GM23338 (cell line): ENCODE data around the gene DPP10. TPM values are rescaled to one million over a fixed set of nuclear protein-coding genes. Genes with fewer than 3 reads are reported as not detected.

Experiments used
- ATAC-seq: fragments of 200-7000 bp; cut with Tn5 transposase; 3 replicates; pipeline ENCODE4 v1.9.1; 2020
- DNase-seq: peaks from one replicate; pipeline ENCODE4 v3.0.0-alpha.2; 2015; ENCODE audit warnings: low spot score
- H2AFZ ChIP-seq: fragments of 200-600 bp; sonication (generic); 2 replicates; pipeline ENCODE4 v1.8.0; 2016; ENCODE audit warnings: antibody characterized with exemption, mild to moderate bottlenecking, moderate library complexity
- H3F3A ChIP-seq: fragments of 200-600 bp; sonication (generic); replicated peaks from 2 replicates; pipeline ENCODE4 v1.8.0; 2017; ENCODE audit warnings: antibody characterized with exemption, mixed run types, low read depth
- H3K27ac ChIP-seq: fragments of 200-600 bp; sonication (generic); 2 replicates; pipeline ENCODE4 v1.6.1; 2016; ENCODE audit warnings: low read depth
- H3K27me3 ChIP-seq: fragments of 200-600 bp; sonication (generic); 2 replicates; pipeline ENCODE4 v1.8.0; 2016; ENCODE audit warnings: mild to moderate bottlenecking, mixed run types, moderate library complexity; ENCODE audit not compliant: insufficient read depth
- H3K36me3 ChIP-seq: fragments of 200-600 bp; sonication (generic); 2 replicates; pipeline ENCODE4 v1.8.0; 2016; ENCODE audit warnings: mild to moderate bottlenecking; ENCODE audit not compliant: insufficient read depth
- H3K4me1 ChIP-seq: fragments of 200-600 bp; sonication (generic); 2 replicates; pipeline ENCODE4 v1.8.0; 2016; ENCODE audit warnings: mild to moderate bottlenecking, moderate library complexity; ENCODE audit not compliant: insufficient read depth
- H3K4me2 ChIP-seq: fragments of 200-600 bp; sonication (generic); 2 replicates; pipeline ENCODE4 v1.7.1; 2017; ENCODE audit warnings: mixed run types
- H3K4me3 ChIP-seq: fragments of 200-600 bp; sonication (generic); 2 replicates; pipeline ENCODE4 v1.6.1; 2016; ENCODE audit warnings: mixed run types
- H3K79me2 ChIP-seq: fragments of 200-600 bp; sonication (generic); replicated peaks from 2 replicates; pipeline ENCODE4 v1.8.0; 2017; ENCODE audit warnings: mild to moderate bottlenecking; ENCODE audit not compliant: insufficient read depth
- H3K9me2 ChIP-seq: fragments of 200-600 bp; sonication (generic); 2 replicates; pipeline ENCODE4 v1.8.0; 2017; ENCODE audit not compliant: insufficient read depth
- H4K20me1 ChIP-seq: fragments of 200-600 bp; sonication (generic); replicated peaks from 2 replicates; pipeline ENCODE4 v1.8.0; 2017; ENCODE audit warnings: mild to moderate bottlenecking; ENCODE audit not compliant: insufficient read depth
- H3K27ac Mint-ChIP-seq: 2 replicates; pipeline ENCODE4 v1.8.0; 2020; ENCODE audit warnings: inconsistent platforms, mild to moderate bottlenecking, moderate library complexity, mixed read lengths
- H3K27me3 Mint-ChIP-seq: 3 replicates; pipeline ENCODE4 v1.8.0; 2022; ENCODE audit warnings: low read depth, mild to moderate bottlenecking, moderate library complexity, mixed read lengths, inconsistent platforms; ENCODE audit not compliant: insufficient read depth, poor library complexity
- H3K36me3 Mint-ChIP-seq: 3 replicates; pipeline ENCODE4 v1.8.0; 2021; ENCODE audit warnings: low read depth, mild to moderate bottlenecking, inconsistent platforms, moderate library complexity, mixed read lengths
- H3K4me1 Mint-ChIP-seq: 3 replicates; pipeline ENCODE4 v1.8.0; 2020; ENCODE audit warnings: mild to moderate bottlenecking, inconsistent platforms, mixed read lengths
- H3K4me3 Mint-ChIP-seq: 3 replicates; pipeline ENCODE4 v1.8.0; 2021; ENCODE audit warnings: moderate library complexity, mild to moderate bottlenecking, inconsistent platforms, mixed read lengths
- H3K9me3 Mint-ChIP-seq: 3 replicates; pipeline ENCODE4 v1.8.0; 2020; ENCODE audit warnings: moderate library complexity, mild to moderate bottlenecking, inconsistent platforms, mixed read lengths
- CREB1 ChIP-seq: fragments of 250-450 bp; sonication (Bioruptor Pico); IDR thresholded peaks from 2 replicates; pipeline ENCODE4 v1.5.0; 2020; ENCODE audit warnings: low read depth, mild to moderate bottlenecking, moderate library complexity
- CTCF ChIP-seq, 2 experiments: fragments of 200-600 bp in 1 of 2; sonication (generic) in 1 of 2; conservative IDR thresholded peaks; 2 replicates each; pipeline versions ENCODE4 v1.5.1 to v1.6.1; 2016 to 2017; ENCODE audit warnings: antibody characterized with exemption in 2 of 2, low read depth in 2 of 2, mild to moderate bottlenecking in 2 of 2, moderate library complexity in 1 of 2
- ETS1 ChIP-seq: IDR thresholded peaks from 2 replicates; pipeline ENCODE4 v1.6.1; 2016; ENCODE audit warnings: antibody characterized with exemption
- EZH2 ChIP-seq: fragments of 200-600 bp; sonication (generic); IDR thresholded peaks from one replicate; pipeline ENCODE4 v1.8.0; 2017; ENCODE audit warnings: antibody characterized with exemption, mild to moderate bottlenecking, low read depth; ENCODE audit not compliant: unreplicated experiment
- NANOG ChIP-seq: IDR thresholded peaks from 2 replicates; pipeline ENCODE4 v1.6.1; 2016; ENCODE audit warnings: antibody characterized with exemption, borderline replicate concordance
- POLR2AphosphoS5 ChIP-seq: IDR thresholded peaks from 2 replicates; pipeline ENCODE4 v1.6.1; 2016; ENCODE audit warnings: antibody characterized with exemption, low read depth
- ZNF114 ChIP-seq: fragments of 250-450 bp; sonication (Bioruptor Pico); IDR thresholded peaks from 2 replicates; pipeline ENCODE4 v1.5.0; 2020; ENCODE audit warnings: mild to moderate bottlenecking, moderate library complexity
- ZNF331 ChIP-seq: fragments of 250-450 bp; sonication (Bioruptor Pico); IDR thresholded peaks from 2 replicates; pipeline ENCODE4 v1.5.0; 2020; ENCODE audit warnings: low read depth, mild to moderate bottlenecking, moderate library complexity
- polyA plus RNA-seq: library from polyadenylated mRNA; unstranded; fragments of >200 nt; fragmentation: Nextera tagmentation; extraction: Ambion mirVana; gene quantifications from 2 replicates; pipeline ENCODE4 v1.2.1, GENCODE V29; 2016
- total RNA-seq: library from RNA; depleted of rRNA; stranded (reverse); fragments of >200 nt; shearing (Covaris generic); gene quantifications from 2 replicates; pipeline ENCODE4 v1.2.3, GENCODE V29; 2014

Gene DPP10
- total and polyA plus RNA-seq, 2 experiments from 2014 or later: 3.6 to 14.8 TPM

- TF ChIP-seq EZH2 (no peak), CREB1 (CRISPR knock-in tag) (no peak), ZNF331 (no peak), NANOG (no peak)
- H3F3A ChIP-seq: no peaks in the 10 kb centered on the region
- H3K36me3 ChIP-seq: 0 out of 2 replicates have a peak, but pooled peaks cover 4% of the 10 kb centered on the region
- H3K9me2 ChIP-seq: peaks cover 4% of the 10 kb centered on the region
- Mint-ChIP-seq H3K4me3 (no peak overlapping the region), H3K36me3 (no peaks in the 10 kb centered on the region), H3K27me3 (no peaks in the 10 kb centered on the region), H3K4me1 (no peaks in the 10 kb centered on the region), H3K27ac (no peak overlapping the region), H3K9me3 (no peaks in the 10 kb centered on the region; the same call in 2 of the 3 replicates)
- H4K20me1 ChIP-seq: no peaks in the 10 kb centered on the region
- H3K4me2 ChIP-seq: no peak overlapping the region
- H3K79me2 ChIP-seq: no peaks in the 10 kb centered on the region
- DNase-seq (no peak), ATAC-seq (no peak)
- H2AFZ ChIP-seq: no peak overlapping the region
- H3K27me3 ChIP-seq: no peaks in the 10 kb centered on the region
- H3K27ac ChIP-seq: no peak overlapping the region
- H3K4me1 ChIP-seq: no peaks in the 10 kb centered on the region
- no peak overlapping the region for H3K4me3 ChIP-seq
Observed at GRCh38 chr2:114937366-114937930, 495.0 kb downstream of the DPP10 start.

GRCh38 chr2:114940785-114941458 lies 498.5 kb downstream of the DPP10 start:
- H3K79me2 ChIP-seq: no peaks in the 10 kb centered on the region
- TF ChIP-seq POLR2AphosphoS5: no peak
- no peak for TF ChIP-seq CREB1 (CRISPR knock-in tag)
- TF ChIP-seq ZNF114 (CRISPR knock-in tag): no peak
- TF ChIP-seq CTCF (conservative IDR thresholded peaks at IDR 0.05; ENCODE audit: low read depth in 2 of 2): no peak
- no peak for TF ChIP-seq ETS1
- no peak for TF ChIP-seq ZNF331
- H4K20me1 ChIP-seq: no peaks in the 10 kb centered on the region
- H3K27me3 Mint-ChIP-seq: no peaks in the 10 kb centered on the region
- H3K4me3 ChIP-seq: no peak overlapping the region
- H3K4me1 ChIP-seq: no peaks in the 10 kb centered on the region
- no peaks in the 10 kb centered on the region for H3K36me3 Mint-ChIP-seq
- no peak for DNase-seq
- H3K9me2 ChIP-seq: peaks cover 4% of the 10 kb centered on the region
- no peaks in the 10 kb centered on the region for H3K4me1 Mint-ChIP-seq
- no peaks in the 10 kb centered on the region for H3K27me3 ChIP-seq
- H3K4me2 ChIP-seq: no peak overlapping the region
- no peak overlapping the region for H2AFZ ChIP-seq
- no peaks in the 10 kb centered on the region for H3K36me3 ChIP-seq
- no peak overlapping the region for H3K27ac Mint-ChIP-seq
- no peaks in the 10 kb centered on the region for H3F3A ChIP-seq
- H3K4me3 Mint-ChIP-seq: no peak overlapping the region
- no peak overlapping the region for H3K27ac ChIP-seq
- no peak for ATAC-seq
- H3K9me3 Mint-ChIP-seq: no peaks in the 10 kb centered on the region; the same call in 2 of the 3 replicates
